HG02623 (cell line): Measurements from ENCODE around the gene OR10J1.
"Not testable (repeated sequence)": the region's sequence is repeated elsewhere in the genome, so short reads cannot be mapped to it uniquely, and the experiment has no call there.

Experiments used
- ATAC-seq: cut with Tn5 transposase; IDR thresholded peaks from one replicate; pipeline ENCODE4 v1.9.1; 2021; ENCODE audit warnings: moderate library complexity; ENCODE audit not compliant: unreplicated experiment

Gene OR10J1

DNA sequence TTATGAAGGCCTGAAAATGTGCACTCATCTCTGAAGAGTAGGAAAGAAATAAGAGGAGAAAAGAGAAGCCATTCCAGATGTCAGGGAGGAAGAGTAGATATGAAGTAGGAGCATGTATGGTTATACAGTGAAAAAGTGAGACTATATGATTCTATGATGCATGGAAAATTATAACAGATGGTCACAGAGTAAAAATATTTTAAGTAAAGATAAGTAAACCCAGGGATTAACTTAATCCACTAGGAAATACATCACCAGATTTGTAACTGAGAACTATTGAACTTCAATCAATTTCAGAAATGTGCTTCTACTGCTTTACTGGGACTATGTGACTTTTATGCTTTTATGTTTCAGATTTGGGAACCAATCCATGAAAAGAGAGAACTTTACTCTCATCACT lies at the start of gene OR10J1:
Gene OR10J1 (plus strand): TSS at position 301 of the 400 bp plus-strand sequence. CDS start 70 bp downstream, at position 371.
- no peak for ATAC-seq

DNA sequence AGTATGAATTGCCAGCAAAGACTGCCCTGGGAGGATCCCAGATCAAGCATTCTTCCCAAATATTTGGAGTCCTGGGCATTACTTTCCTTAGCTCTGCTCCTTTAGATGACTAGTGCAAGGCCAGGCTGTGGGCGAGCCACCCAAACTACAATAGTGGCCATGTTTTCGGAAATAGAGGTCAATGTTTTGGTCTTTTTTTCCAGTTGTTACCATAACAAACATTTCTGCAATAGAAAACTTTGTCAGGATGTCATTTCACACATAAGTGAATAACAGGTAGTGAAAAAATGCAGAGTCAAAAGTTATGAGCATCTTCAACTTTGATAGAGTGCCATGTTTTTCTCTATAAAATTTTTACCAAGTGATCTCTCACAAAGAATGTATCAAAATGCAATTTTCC lies 32.7 kb upstream of the OR10J1 start:
- ATAC-seq, result no peak

DNA sequence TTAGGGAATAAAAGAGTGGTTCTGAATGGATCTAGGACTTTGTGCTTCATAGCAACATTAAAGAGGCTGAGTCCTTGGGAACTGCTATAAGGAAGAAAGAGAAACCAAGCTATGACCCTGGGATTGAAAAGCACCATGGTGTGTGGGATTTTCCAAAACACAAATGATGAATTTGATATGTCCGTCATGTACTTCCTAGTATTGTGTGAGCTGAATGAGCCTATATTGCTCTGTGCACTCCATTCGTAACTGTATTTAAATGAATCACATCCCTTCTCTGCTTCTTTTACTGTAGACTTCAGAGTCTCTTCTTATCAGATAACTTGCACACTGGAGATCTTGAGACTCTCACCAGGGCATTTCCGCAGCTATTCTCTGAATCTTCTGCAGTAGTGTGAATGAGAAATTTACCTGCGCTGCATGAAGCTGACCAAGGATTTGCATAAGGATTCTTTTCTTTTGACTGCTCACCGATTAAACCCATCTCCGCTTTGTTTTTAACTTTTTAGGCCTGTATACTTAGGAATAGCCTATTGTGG lies 30.6 kb upstream of the OR10J1 start:
- ATAC-seq, result no peak

DNA sequence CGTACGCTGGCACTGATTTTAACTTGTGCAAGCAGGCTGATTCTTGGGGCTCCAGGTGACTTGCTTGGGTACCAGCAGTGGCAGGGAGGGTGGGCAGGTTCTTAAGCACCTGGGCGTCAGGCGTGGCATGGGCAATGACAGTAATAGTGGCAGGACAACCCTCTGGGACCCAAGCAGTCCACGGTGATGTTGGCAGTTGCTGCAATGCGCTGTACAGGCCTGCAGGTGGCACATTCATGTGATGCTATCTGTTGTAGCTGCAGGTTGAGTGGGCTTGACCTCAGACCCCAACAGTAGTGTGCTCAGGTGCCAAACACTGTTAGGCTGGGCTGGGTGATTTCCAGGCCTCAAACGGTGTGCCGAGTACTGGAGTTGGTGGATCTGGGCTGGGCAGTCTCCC lies 17.7 kb upstream of the OR10J1 start:
- no peak for ATAC-seq

- no peak for ATAC-seq
These were observed 11.0 kb upstream of the OR10J1 start for GRCh38 chr1:159428536-159428935.

GRCh38 chr1:159429074-159429861 lies 10.3 kb upstream of the OR10J1 start:
- no peak for ATAC-seq

GRCh38 chr1:159430985-159431384 lies 8.5 kb upstream of the OR10J1 start:
- no peak for ATAC-seq

DNA sequence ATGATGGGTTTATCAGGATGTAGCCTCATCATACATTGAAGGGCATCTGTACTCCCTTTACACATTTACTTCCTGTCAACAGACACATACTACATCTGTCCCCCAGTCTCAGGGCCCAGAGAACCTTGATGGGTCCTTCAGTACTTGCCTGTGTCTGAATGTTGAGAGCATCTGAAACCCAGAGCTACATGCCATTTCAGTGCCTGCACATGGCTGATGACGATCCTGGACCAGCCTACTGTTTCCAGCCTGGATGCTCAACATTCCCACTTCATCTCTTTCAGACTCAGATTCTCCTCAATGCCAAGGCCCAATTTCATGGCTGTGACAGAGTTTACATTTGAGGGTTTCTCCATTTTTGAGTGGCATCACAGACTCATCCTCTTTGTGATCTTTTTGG lies 7.6 kb upstream of the OR10J1 start, which contains the start of gene OR10J4:
Gene OR10J4 (plus strand): TSS at position 301 of the 400 bp plus-strand sequence.
- ATAC-seq, result no peak

GRCh38 chr1:159436469-159436868 lies 3.1 kb upstream of the OR10J1 start:
- ATAC-seq, result no peak

GRCh38 chr1:159441360-159441759 lies 1.8 kb downstream of the OR10J1 start:
- no peak for ATAC-seq

DNA sequence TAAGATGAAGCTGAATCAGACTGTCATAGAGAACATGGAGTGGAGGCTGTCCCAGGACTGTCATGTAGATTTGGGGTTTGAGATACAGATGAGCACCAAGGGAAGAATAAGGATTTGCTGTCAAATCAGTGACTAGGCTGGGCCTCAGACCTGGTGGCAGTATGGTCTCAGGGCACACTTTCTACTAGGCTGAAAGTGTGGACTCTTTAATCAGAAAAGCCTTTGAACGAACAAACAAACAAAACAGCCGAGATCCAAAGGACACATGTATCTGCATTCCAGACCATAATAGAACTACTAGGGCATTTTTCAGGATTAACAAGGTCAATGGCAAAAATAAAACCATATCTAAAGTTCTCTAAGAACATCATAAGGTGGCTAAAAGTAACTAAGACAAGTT lies 2.9 kb downstream of the OR10J1 start:
- ATAC-seq, result no peak

DNA sequence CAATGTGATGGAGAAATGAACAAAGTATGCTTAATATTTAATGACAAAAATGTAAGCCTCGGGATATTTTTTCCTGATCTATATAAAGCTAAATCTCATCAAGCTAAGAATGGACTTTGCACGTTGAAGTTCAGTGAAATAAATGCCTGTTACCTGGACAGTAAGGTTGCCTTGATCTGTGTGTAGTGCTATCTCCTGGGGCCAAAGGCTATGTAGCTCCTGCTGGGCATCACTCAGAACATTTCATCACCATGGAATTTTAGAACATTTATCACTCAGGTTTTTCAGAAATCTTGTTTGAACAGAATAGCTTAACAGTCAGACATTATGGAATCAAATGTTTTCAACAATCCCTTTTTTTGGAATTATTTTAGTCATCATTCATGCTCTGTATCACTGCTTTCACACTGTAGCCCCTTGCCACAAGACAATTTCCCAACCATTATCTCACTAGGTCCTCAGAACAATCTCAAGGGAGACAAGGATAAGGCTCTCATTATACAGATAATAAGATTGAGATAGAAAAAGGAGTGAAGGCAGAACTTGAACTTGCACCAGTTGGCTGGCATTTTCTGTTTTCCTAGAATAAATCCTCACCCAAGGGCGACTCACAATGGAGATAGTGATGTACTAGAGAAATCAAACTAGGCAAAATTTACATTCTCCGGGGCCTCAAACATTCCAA lies 3.7 kb downstream of the OR10J1 start:
- no peak for ATAC-seq

DNA sequence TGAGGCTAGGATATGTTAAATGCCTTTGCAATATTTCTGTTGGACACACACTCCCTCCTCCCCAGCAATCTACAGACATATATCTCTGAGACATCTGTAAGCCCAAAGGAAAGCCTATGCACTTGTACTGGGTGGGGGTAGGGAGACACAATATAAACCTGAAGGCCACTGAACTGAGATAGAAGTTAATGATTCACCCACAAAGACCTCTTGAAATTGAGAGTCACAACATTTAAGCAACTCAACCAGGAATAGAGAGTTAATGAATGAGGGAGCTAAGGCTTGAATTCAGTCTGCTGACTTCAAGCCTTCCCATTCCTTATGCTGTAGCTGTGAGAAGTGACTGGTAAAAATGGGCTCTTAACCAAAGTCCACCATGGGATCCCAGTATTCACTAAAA lies 5.0 kb downstream of the OR10J1 start:
- no peak for ATAC-seq

GRCh38 chr1:159448181-159448580 lies 8.7 kb downstream of the OR10J1 start:
- ATAC-seq, result no peak

- not testable (repeated sequence) for ATAC-seq
These were observed 10.1 kb downstream of the OR10J1 start for GRCh38 chr1:159449605-159450004.

GRCh38 chr1:159459551-159459950 lies 20.0 kb downstream of the OR10J1 start:
- ATAC-seq, result no peak

DNA sequence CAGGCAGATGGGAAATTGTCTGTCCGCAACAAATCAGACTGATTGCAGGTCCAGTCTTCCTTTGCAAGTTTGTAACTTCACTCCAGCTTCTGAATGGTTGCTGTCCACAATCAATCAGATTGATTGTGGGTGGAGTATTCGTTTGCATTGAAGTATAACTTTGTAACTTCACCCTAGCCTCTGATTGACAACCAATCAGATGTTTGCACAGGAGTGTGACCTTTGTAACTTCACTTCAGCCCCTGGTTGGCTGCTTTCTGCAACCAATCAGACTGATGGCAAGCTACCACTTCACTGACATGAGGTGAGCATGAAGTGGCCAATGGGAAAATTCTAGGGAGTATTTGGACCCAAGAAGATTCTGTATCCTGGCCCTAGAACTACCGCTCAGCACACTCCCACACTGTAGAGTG lies 25.7 kb downstream of the OR10J1 start:
- no peak for ATAC-seq

DNA sequence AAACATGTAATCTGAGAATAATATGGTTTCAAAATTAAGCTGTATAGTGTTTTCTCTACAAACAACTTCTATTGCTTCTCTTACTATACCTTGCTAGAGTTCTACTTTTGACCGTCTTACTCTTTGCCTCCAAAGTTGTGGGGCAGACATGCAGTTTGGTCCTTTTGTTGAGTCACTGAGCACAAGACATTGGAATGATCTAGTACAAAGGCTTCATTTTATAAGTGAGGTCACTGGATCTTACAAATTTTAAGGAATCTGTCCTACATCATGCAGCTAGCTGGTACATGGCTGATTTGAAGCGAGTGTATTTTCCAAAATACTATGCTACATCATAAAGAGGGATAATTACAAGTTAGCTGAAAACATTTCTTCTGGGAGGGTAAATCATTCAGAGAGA lies 28.8 kb downstream of the OR10J1 start:
- ATAC-seq, result no peak

DNA sequence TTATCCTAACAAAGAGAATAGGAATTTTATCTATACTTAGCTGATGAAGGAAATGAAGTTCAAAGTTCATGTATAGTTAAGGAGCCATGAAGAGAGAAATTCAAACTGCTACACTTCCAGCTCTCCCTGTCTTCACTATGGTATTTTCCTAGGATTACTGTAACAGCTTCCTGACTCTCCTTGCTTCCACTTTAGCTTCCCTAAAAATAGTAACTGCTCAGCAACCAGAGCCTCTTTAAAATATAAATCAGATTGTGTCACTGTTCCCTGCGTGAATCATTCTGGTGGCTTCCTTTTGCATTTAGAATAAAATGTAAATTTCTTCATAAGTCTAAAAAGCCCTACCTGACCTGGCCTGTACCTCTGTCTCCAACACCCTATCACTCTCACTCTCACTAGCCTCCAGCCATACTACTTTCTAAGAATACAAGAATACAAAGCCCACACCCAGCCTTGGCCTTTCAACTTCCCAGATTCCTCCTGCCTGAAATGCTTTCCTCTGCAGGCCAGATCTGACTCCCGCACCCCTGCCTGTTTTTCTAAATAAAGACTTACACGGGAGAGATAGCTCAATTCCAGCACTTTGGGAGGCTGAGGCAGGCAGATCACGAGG lies 30.5 kb downstream of the OR10J1 start:
- no peak for ATAC-seq

GRCh38 chr1:159473335-159473734 lies 33.8 kb downstream of the OR10J1 start:
- ATAC-seq, result no peak

GRCh38 chr1:159474926-159475325 lies 35.4 kb downstream of the OR10J1 start:
- ATAC-seq, result no peak

DNA sequence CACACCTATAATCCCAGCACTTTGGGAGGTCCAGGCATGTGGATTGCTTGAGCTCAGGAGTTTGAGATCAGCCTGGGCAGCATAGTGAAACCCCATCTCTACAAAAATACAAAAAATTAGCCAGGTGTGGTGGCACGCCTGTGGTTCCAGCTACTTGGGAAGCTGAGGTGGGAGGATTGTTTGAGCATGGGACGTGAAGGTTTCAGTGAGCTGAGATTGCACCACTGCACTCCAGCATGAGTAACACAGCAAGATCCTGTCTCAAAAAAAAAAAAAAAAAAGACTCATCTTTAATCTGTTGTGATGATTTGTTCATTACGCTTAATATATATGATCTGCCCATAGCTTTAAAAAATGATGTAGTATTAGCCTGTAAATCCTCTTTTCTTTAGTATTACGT lies 44.0 kb downstream of the OR10J1 start:
- no peak for ATAC-seq
